ENCODE measurements around the gene SPDYE2.
"Not testable (repeated sequence)": the region's sequence is repeated elsewhere in the genome, so short reads cannot be mapped to it uniquely, and the experiment has no call there.

DNA sequence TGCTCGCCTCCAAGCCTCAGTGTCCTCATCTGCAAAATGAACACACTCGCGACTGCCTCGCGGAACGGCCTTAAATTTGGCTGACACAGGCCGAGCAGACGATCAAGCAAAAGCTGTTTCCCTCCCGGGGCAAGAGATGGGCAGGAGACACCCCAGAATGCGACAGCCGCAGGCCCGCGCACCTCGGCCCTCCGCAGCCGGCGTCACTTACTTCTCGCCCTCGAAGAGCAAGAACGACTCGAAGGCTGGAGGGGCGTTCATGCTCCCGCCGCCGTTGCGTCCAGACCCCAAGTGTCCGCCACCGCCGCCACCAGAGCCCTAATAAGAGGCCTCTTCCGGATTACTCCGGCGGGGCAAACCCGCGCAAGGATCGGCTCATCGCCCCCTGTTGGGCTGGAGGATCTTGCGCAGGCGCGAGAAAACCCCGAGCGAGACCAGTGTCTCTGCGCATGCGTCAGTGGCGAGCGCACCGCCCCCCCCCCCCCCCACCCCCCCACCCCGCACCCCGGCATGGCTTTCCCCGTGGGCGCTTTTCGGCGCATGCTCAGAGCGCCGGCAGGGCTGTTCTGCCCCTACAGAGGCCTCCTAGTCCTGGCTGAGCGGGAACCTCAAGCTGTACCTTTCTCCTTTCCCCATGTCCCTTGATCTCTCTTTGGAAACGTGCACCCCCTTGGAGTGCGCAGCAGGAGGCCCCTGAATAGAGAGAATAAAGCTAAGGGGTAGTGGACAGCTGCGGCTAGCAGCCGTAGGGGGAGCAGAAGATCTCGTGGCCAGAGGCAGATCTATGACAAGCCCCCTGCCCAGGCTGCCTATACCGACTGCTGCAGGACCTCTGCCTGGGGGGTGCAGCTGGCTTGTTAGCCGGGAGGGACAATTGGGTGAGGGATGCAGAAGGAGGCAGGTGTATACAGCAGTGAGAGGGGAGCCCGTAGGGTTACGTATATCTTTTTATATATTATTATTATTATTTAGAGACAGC is 21.5 kb downstream of the SPDYE2 start, which contains the start of gene POLR2J3:
- TF ChIP-seq, protein P1, sequence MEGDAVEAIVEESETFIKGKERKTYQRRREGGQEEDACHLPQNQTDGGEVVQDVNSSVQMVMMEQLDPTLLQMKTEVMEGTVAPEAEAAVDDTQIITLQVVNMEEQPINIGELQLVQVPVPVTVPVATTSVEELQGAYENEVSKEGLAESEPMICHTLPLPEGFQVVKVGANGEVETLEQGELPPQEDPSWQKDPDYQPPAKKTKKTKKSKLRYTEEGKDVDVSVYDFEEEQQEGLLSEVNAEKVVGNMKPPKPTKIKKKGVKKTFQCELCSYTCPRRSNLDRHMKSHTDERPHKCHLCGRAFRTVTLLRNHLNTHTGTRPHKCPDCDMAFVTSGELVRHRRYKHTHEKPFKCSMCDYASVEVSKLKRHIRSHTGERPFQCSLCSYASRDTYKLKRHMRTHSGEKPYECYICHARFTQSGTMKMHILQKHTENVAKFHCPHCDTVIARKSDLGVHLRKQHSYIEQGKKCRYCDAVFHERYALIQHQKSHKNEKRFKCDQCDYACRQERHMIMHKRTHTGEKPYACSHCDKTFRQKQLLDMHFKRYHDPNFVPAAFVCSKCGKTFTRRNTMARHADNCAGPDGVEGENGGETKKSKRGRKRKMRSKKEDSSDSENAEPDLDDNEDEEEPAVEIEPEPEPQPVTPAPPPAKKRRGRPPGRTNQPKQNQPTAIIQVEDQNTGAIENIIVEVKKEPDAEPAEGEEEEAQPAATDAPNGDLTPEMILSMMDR (IDR thresholded peaks at IDR 0.05), result peak; percentile 34 to 86 (median 66)
- not testable (repeated sequence) for TF ChIP-seq POLR2A (IDR thresholded peaks at IDR 0.05)
